Measurements from ENCODE around the gene TRAT1.

The TRAT1 gene

DNA sequence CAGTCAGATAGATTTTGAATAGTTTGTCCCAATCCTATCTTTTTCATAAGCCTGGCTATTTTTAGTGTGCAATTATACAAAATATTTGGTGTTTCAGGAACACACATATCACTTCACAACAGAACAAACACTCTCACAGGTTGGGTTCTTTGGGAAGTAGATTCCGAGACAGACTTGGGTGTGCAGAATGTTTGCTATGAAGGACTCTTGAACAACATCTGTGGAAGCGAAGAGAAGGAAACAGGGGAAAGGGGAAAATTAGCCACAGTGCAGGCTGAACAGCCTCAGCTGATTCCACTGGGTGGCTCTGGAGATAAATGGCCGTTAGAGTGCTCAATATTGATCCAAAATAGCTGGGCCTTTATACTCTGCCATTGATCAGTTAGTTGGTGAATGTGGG lies 69.2 kb downstream of the TRAT1 start:
- TF ChIP-seq TAF1 (IDR thresholded peaks at IDR 0.05; ENCODE audit: low read depth) (no peak), RAD21 (IDR thresholded peaks at IDR 0.05; ENCODE audit: low read depth) (no peak), TEAD4 (IDR thresholded peaks at IDR 0.05) (no peak), FOXM1 (IDR thresholded peaks at IDR 0.05; ENCODE audit: borderline replicate concordance, low read depth) (no peak), EGR1 (IDR thresholded peaks at IDR 0.05) (no peak), YY1 (IDR thresholded peaks at IDR 0.05; ENCODE audit: low read depth) (no peak), CREB1 (IDR thresholded peaks at IDR 0.05; ENCODE audit: low read depth) (no peak), CEBPB (IDR thresholded peaks at IDR 0.05) (no peak), ZBTB7A (IDR thresholded peaks at IDR 0.05; ENCODE audit: low read depth) (no peak), EP300 (IDR thresholded peaks at IDR 0.05; ENCODE audit: borderline replicate concordance) (no peak), TCF12 (IDR thresholded peaks at IDR 0.05; ENCODE audit: low read depth) (no peak), NFIC (IDR thresholded peaks at IDR 0.05) (no peak)
- TF ChIP-seq, protein P1, sequence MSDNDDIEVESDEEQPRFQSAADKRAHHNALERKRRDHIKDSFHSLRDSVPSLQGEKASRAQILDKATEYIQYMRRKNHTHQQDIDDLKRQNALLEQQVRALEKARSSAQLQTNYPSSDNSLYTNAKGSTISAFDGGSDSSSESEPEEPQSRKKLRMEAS (IDR thresholded peaks at IDR 0.05), result no peak
- TF ChIP-seq, protein P2, sequence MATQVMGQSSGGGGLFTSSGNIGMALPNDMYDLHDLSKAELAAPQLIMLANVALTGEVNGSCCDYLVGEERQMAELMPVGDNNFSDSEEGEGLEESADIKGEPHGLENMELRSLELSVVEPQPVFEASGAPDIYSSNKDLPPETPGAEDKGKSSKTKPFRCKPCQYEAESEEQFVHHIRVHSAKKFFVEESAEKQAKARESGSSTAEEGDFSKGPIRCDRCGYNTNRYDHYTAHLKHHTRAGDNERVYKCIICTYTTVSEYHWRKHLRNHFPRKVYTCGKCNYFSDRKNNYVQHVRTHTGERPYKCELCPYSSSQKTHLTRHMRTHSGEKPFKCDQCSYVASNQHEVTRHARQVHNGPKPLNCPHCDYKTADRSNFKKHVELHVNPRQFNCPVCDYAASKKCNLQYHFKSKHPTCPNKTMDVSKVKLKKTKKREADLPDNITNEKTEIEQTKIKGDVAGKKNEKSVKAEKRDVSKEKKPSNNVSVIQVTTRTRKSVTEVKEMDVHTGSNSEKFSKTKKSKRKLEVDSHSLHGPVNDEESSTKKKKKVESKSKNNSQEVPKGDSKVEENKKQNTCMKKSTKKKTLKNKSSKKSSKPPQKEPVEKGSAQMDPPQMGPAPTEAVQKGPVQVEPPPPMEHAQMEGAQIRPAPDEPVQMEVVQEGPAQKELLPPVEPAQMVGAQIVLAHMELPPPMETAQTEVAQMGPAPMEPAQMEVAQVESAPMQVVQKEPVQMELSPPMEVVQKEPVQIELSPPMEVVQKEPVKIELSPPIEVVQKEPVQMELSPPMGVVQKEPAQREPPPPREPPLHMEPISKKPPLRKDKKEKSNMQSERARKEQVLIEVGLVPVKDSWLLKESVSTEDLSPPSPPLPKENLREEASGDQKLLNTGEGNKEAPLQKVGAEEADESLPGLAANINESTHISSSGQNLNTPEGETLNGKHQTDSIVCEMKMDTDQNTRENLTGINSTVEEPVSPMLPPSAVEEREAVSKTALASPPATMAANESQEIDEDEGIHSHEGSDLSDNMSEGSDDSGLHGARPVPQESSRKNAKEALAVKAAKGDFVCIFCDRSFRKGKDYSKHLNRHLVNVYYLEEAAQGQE (IDR thresholded peaks at IDR 0.05; ENCODE audit: low read depth), result no peak
- TF ChIP-seq, protein P3, sequence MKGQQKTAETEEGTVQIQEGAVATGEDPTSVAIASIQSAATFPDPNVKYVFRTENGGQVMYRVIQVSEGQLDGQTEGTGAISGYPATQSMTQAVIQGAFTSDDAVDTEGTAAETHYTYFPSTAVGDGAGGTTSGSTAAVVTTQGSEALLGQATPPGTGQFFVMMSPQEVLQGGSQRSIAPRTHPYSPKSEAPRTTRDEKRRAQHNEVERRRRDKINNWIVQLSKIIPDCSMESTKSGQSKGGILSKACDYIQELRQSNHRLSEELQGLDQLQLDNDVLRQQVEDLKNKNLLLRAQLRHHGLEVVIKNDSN (IDR thresholded peaks at IDR 0.05), result no peak

DNA sequence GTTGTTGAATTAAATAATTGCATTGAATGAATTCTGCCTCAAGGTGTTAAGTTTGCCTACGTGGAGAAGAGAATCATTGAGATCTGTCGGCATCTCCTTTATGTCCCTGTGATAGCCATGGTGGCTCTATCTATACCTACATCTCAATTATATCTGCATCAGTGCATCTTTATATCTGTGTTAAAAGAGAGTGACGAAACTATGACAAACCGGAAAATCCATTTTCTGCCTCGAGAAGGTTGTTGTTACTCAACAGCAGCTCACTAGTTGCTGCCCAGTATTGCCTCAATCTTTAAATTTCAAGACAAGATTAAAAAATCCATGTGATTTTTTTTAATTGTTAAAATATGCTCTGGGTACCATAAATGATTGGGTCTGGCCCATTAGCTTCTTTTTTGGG lies 72.4 kb downstream of the TRAT1 start:
- no peak for TF ChIP-seq YY1 (IDR thresholded peaks at IDR 0.05; ENCODE audit: low read depth)
- TF ChIP-seq CEBPB (IDR thresholded peaks at IDR 0.05), result no peak
- TF ChIP-seq EGR1 (IDR thresholded peaks at IDR 0.05), result no peak
- no peak for TF ChIP-seq EP300 (IDR thresholded peaks at IDR 0.05; ENCODE audit: borderline replicate concordance)
- no peak for TF ChIP-seq ZBTB7A (IDR thresholded peaks at IDR 0.05; ENCODE audit: low read depth)
- no peak for TF ChIP-seq FOXM1 (IDR thresholded peaks at IDR 0.05; ENCODE audit: borderline replicate concordance, low read depth)
- no peak for TF ChIP-seq TAF1 (IDR thresholded peaks at IDR 0.05; ENCODE audit: low read depth)
- TF ChIP-seq, protein P3 (IDR thresholded peaks at IDR 0.05), result no peak
- TF ChIP-seq TEAD4 (IDR thresholded peaks at IDR 0.05), result no peak
- no peak for TF ChIP-seq NFIC (IDR thresholded peaks at IDR 0.05)

DNA sequence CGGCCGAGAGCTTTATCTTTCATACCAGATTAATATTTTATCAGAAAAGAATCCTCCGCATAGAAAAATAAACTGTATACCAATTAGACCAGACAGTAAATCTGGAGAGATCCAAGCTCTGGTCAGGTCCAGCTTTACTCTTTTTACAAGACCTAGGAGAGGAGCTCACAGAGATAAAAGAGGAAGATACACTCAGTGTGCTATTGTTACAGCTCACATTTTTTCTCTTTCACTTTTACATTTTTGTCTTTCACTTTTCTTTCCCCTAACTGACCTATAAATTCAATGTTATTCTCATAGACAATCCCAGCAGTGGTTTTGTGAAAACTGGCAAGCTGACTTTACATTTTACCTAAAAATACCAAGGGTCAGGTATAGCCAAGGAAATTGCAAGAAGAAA lies 75.3 kb downstream of the TRAT1 start:
- TF ChIP-seq YY1 (IDR thresholded peaks at IDR 0.05; ENCODE audit: low read depth) (no peak), TEAD4 (IDR thresholded peaks at IDR 0.05) (no peak), TAF1 (IDR thresholded peaks at IDR 0.05; ENCODE audit: low read depth) (no peak), EGR1 (IDR thresholded peaks at IDR 0.05) (no peak), NFIC (IDR thresholded peaks at IDR 0.05) (no peak), CREB1 (IDR thresholded peaks at IDR 0.05; ENCODE audit: low read depth) (no peak), FOXM1 (IDR thresholded peaks at IDR 0.05; ENCODE audit: borderline replicate concordance, low read depth) (no peak)
- TF ChIP-seq, protein P2 (IDR thresholded peaks at IDR 0.05; ENCODE audit: low read depth), result no peak
- TF ChIP-seq, protein P3 (IDR thresholded peaks at IDR 0.05), result no peak
- TF ChIP-seq, protein P1 (IDR thresholded peaks at IDR 0.05), result no peak

DNA sequence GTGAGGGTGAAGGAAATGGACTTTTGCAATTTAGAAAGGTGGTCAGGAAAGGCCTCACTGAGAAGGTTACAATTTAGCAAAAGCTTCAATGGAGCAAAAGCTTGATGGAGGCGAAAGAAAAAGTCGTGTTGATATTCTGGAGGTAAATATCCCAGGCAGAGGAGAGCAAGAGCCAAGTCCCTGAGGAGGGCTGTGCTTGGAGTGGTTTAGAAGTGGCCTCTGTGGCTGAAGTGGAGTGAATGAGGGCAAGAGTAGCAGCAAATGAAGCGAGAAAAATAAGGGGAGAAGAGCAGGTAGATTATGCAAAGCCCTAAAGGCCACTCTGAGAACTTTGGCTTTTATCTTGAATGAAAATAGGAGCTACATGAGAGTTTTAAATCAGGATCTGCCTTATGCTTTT lies 76.9 kb downstream of the TRAT1 start:
- TF ChIP-seq, protein P2 (IDR thresholded peaks at IDR 0.05; ENCODE audit: low read depth), result no peak
- TF ChIP-seq EP300 (IDR thresholded peaks at IDR 0.05; ENCODE audit: borderline replicate concordance) (no peak), NFIC (IDR thresholded peaks at IDR 0.05) (no peak), YY1 (IDR thresholded peaks at IDR 0.05; ENCODE audit: low read depth) (no peak), EGR1 (IDR thresholded peaks at IDR 0.05) (no peak), TAF1 (IDR thresholded peaks at IDR 0.05; ENCODE audit: low read depth) (no peak)

Measured in Ishikawa (cell line).